HG03159 (cell line): Measurements from ENCODE around the gene OR52N5.

Experiments used
- ATAC-seq: cut with Tn5 transposase; IDR thresholded peaks from one replicate; pipeline ENCODE4 v1.9.1; 2021; ENCODE audit warnings: mild to moderate bottlenecking, moderate library complexity; ENCODE audit not compliant: unreplicated experiment

The OR52N5 gene

DNA sequence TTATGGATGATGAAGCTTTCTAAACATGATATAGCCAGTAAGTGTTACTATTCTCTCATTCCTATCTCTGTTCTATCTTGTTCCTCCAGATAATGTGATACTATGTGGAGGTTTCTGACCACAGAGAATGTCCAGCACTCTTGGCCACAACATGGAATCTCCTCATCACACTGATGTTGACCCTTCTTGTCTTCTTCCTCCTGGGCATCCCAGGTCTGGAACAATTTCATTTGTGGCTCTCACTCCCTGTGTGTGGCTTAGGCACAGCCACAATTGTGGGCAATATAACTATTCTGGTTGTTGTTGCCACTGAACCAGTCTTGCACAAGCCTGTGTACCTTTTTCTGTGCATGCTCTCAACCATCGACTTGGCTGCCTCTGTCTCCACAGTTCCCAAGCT is 56.8 kb downstream of the OR52N5 start:
- ATAC-seq = no peak
